NCI-H446 (cell line): ENCODE data around the gene PHC2.

ENCODE experiments used
- DNase-seq, 2 experiments: peaks; one replicate each; lab custom pipeline; 2025; lab: John Stamatoyannopoulos, UW

Gene PHC2, protein sequence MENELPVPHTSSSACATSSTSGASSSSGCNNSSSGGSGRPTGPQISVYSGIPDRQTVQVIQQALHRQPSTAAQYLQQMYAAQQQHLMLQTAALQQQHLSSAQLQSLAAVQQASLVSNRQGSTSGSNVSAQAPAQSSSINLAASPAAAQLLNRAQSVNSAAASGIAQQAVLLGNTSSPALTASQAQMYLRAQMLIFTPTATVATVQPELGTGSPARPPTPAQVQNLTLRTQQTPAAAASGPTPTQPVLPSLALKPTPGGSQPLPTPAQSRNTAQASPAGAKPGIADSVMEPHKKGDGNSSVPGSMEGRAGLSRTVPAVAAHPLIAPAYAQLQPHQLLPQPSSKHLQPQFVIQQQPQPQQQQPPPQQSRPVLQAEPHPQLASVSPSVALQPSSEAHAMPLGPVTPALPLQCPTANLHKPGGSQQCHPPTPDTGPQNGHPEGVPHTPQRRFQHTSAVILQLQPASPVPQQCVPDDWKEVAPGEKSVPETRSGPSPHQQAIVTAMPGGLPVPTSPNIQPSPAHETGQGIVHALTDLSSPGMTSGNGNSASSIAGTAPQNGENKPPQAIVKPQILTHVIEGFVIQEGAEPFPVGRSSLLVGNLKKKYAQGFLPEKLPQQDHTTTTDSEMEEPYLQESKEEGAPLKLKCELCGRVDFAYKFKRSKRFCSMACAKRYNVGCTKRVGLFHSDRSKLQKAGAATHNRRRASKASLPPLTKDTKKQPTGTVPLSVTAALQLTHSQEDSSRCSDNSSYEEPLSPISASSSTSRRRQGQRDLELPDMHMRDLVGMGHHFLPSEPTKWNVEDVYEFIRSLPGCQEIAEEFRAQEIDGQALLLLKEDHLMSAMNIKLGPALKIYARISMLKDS

DNA sequence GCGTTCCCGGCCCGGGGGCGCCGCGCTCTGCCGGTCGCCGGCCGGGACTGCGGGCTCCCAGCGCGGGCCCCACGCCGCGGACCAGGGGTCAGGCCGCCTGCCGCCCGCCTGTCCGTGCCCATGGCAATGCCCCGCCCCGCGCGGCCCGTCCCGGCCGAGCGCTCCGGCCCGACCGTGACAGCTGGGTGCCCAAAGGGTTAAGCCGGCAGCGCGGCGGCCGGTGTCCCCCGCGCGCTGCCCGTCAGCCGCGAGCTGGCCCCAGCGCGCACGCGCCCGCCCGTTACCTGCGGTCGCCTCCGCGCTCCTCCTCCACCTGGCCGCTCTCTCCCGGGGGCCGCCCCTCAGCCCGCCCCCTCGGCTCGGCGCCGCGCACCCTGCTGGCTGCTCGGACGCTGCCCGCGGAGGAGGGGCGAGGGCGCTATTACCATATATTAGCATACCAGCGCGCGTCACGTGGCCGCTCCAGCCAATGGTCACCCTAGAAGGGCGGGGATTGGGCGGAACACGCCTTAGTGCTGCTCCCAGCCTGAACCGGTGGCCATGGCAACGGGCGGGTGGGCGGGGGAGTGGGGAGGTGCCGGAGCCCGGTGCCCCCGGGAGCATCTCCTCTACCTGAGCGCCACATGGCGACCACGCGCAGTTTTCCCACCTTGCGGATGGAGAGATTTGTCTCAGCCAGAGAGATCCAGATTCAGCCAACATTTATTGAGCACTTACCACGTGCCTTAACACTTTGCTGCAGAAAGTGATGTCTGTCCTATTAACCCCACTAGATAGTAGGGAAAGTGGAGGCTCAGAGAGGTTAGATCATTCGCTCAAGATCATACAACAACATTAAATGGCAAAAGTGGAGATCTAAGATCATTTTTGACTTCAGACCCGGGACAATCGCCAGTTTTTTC is at the start of gene PHC2:
Gene PHC2, minus strand, starts transcription at position 404 of the 902 bp plus-strand sequence. CDS start 55,556 bp downstream, outside the sequence.
- peak; percentile 65 to 93 for DNase-seq

DNA sequence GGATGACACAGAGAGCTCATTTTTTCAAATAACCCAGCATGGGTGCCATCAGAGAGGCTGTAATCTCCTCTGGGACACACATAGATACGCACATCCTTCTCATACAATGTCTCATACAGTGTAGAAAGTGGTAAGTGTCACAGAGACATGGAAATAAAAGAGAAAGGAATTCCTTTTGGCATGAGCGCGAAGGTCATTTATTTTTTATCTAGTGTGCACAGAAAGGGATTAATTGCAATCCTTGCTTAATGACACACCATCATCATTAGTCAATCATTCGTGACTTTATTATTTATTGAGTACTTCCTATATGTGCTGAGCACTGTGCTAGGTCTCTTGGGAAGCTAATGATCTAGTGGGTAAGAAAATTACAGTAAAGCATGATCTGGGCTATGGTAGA is 46.6 kb upstream of the PHC2 start:
- DNase-seq = no peak

DNA sequence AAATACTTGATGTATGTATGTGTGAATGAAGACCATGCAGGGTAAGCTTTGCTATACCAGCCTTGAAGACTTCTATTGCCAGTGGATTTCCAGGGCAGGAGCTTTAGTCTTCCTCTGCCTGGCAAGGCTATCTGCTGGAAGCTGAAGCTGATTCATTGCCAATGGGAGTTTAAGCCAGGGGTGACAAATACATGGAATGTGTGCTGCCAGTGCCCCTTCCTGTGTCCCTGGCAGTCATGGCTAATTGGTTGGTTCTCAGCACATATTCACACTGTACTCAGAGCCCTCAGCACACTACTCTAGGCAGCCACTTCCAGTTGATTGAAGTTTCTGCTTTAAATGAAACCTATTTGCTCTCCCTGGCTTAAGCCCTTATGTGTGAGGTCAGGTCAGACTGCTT is 43.0 kb upstream of the PHC2 start:
- no peak for DNase-seq

DNA sequence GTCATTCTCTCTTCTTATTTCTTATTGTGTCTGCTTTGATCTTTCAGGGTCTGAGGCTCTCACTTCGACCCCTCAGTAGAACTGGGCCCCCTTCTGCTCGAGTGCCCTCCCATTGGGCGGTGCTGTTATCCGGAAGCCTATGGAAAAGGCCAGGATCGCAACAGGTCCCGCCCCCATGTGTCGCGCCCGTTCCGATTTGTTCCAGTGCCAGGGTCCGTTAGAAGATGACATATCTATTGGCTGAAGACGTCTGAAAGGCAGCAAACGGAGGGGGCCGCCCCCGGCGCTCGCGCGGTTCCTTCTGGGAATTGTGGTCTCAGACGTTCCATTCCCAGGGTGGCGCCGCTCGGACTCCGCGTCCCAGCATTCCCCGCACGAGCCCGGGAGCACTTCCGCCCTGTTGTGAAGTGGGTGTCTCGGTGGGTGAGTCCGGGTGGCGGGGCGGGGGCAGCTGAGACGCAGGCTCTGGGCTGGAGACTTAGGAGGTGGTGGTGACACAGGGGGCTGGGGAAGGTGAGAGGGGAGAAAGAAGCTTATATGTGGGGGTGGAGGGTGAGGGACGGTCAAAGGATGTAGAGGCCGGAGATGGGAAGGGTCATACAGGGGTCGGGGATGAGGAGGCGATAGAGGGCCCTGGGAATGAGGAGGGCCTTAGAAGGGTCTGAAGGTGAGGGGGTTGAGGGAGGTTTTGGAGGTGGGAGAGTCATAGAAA is 41.5 kb upstream of the PHC2 start, which contains the start of gene ZSCAN20:
Gene ZSCAN20, plus strand, starts transcription at position 377 of the 712 bp plus-strand sequence. CDS start 6,644 bp downstream, outside the sequence.
- DNase-seq = peak; percentile 95 to 98

DNA sequence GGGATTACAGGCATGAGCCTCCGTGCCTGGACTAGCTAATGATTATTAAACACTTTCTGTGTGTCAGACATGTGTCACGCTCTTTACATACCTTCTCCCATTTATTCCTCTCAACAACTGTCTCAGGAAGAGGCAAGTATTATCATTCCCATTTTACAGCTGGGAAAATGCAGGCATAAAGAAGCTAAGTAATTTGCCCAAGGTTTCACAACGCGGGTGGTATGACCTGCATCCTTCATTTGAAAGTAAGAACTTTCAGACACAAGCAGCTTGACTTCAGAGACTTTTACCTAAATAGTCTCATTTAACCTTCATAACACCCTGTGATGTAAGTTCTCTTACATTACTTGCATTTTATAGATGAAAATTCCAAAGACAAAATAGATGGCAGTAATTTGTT is 40.5 kb upstream of the PHC2 start:
- no peak for DNase-seq

DNA sequence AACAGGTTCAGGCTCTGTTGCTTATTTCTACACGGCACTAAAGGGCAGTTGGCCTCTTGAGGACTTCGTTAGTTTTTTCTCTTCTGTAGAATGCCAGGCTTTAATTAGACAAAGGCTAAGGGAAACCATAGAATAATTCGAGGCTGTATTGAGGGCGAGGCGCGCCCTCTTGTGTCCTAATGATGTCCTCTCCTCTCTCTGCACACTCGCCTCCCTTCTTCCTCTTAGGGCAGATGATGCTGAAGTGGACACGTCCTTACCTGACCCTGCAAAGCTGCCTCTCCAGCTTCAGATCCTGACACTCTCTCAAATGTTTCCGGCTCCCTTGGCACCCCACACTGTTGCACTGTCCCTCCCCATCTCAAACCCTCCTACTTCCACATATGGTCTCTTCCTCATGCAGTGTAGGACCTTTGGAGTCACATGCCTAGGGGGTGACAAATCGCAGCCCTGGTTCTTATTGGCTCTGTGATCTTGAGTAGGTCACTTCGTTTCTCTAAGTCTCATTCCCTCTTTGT is 39.7 kb upstream of the PHC2 start:
- peak; percentile 64 to 84 for DNase-seq

DNA sequence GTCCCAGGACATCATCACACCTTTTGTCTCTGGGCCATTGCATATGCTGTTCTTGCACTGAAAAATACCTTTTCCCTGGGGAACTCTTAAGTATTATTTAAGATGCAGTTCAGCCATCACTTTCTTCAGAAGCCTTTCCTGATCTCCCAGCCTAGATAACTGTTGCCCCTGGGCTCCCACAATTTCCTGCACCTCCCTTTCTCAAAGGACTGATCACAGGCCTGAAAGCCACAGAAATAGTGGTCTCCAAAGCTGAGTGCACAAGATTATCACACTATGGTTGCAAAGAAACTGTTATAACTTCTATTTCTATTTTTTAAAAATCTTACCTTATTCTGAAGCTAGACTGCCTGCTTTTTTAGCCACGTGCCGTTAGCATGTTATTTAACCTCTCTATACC is 38.8 kb upstream of the PHC2 start:
- DNase-seq = no peak

DNA sequence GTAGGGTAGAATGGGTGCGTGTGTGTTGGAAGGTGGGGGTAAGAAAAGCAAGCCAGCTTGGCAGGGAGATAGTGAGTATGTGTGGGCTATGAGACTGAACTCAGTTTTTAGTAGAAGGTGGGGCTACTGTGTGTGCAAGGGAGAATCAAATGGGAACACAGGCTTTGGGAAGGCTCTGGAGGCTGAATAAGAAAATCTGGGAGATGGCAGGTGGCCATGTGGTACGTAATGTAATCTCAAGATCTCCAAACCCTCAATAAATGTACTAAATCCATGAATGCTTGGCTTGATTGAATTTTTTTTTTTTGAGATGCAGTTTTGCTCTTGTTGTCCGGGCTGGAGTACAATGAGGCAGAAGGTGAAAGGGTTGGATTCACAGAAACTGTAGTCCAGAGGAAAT is 38.1 kb upstream of the PHC2 start:
- DNase-seq = no peak

DNA sequence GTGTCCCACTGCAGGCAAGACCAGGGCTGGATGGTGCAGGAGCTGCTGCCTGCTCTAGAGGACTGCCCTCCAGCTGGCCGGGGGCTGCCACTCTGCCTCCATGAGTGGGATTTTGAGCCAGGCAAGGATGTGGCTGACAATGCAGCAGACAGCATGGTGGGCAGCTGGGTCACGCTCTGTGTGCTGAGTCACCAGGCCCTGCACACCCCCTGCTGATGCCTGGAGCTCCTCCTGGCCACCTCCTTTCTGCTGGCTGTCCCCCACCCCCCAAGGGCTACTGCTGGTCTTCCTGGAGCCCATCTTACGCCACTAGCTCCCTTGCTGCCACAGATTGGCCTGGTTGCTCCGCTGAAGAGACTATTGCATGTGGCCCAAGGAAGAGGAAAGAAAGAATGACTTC is 37.6 kb upstream of the PHC2 start:
- no peak for DNase-seq

DNA sequence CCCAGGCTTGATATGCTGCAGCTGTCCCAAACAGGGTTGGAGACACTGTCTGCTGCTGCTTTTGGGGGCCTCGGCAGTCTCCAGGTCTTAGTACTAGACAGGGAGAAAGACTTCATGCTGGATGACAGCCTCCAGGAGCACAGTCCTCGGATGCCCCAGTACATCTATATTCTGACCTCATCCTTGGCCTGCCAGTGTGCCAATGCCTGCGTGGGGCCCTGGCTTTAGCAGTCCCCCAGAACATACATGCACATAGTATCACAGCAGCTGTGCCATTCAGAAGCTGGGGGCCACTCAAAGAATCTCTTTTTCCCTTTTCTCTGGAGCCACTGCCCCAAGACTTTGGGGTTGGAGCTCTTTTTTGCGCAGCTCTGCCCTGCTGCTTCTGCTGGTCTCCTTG is 37.1 kb upstream of the PHC2 start:
- no peak for DNase-seq

DNA sequence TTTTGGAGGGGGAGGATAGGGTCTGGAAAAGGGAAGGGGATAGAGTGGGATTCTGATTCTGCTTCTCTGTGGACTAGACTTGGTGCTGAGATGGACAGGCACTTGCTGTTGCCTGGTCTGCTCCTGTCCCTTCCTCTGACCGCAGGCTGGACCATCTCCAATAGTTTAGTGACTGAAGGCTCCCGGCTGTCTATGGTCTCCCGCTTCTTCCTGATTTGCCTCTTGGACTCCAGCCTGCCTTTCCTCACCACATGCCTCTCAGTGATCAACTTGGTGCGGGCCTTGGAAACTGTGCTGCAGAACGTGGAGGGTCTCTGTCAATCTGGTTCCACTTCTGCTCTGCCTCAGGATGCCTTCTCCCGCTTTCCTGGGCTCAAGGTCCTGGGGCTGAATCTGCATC is 35.3 kb upstream of the PHC2 start:
- no peak for DNase-seq

DNA sequence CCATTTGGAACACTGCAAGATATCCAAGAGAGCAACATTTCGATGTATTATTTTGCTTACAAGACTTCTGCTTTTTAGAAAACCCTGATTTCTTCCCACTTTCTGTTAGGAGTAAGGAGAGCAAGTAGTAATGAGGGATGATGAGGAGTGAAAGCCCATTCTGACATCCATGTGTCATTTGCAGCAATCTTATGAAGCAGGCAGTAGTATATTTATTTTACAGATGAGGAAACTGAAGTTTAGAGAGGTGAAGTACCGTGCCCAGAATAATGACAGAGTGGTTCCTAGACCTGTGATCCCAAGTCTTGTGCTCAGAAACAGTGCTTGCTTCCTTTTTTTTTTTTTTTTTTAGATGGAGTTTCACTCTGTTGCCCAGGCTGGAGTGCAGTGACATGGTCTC is 34.4 kb upstream of the PHC2 start:
- DNase-seq = no peak

DNA sequence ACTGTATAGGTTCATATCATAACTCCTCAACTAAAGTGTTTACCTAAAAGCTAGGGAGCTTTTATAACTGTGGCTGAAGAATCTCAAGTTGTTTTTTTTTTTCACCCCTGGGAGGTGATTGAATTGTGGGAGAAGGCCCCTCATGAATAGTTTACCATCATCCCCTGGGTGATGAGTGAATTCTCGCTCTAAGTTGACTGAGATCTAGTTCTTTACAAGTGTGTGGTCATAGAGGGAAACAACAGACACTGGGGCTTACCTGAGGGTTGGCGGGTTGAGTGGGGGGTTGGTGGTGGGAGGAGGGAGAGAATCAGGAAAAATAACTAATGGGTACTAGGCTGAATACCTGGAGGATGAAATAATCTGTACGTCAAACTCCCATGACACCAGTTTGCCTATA is 33.7 kb upstream of the PHC2 start:
- no peak for DNase-seq

DNA sequence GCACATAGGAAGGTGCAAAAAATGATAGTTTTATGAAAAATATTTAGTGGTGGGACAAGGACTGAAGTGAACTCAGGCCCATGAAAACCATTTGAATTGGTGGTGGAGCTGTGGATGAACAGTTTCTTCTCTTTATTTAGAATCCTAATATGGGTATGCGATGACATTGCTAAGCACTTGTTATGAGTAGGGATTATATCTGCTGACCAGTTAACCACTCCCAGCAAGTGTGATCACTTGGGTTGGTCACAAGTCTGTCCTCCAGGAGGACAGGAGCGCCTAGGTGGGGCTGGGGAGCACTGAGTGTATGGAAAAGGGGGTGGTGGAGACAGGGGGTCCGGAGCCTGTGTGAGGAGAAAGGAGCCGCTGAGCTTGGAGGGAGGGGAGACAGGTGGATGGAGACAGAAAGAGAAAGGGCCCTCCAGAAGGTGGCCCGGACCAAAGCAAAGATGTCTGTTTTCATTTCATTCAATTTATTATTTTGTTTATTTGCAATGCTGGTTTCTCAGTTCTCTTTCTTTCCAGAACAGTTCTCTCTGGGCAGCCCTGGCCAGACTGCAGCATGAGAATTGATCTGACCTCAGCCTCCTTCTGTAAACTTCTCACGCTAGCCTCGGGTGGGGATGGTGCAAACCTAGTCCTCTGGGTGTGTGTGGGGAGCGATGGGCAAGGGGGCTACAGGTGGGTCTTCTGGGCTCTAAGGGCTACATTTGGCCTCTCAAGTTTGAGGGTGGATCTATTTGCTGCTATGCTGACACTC is 31.7 kb upstream of the PHC2 start:
- DNase-seq = no peak

DNA sequence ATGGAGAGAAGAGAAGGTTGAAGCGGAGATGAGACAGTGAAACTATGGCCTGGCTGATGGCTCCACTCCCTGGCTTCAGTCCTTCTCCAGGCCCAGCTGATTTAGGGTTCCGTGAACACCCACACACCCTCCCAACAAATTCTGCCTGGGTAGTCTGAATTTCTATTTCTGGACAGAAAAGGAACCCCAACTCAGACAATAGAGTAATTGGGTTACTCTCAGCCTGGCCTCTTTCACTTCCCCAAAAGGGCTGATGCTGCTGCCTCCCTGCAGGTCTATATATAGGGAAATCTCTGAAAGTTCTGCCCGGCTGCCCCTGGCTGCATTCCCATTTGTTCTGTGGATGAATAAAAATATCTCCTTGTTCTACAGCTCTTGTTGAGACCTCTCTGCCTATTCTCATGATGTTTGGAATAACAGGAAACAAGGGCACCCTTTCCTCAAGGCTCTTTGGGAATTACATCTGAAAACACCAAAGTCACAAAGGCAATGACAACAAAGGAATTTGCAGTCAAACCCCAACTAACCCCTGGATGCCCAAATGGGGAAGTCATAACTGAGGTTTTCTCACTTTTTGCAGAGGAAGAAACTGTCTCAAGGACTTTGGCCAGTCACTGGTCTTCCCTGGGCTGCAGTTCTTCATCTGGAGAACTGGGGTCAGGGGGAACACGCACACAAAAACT is 30.2 kb upstream of the PHC2 start:
- no peak for DNase-seq

DNA sequence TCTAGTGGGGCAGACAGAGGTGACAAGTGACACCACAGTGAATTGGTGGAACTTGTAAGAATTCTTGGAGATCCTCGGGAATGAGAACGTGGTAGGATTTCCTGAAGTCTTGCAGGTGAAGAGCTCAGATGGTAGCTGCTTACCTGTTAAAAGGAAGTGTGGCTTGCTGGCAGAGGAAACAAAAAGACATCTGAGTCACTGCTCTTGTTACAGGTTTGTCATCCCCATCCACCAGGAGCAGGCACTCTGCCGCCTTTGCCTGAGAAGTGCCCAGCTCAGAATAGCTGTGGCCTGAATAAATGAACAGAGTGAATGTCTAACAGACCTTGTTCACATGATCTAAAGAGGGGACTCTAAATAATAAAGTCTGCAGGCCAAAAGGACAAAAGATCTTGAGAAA is 29.2 kb upstream of the PHC2 start:
- no peak for DNase-seq

DNA sequence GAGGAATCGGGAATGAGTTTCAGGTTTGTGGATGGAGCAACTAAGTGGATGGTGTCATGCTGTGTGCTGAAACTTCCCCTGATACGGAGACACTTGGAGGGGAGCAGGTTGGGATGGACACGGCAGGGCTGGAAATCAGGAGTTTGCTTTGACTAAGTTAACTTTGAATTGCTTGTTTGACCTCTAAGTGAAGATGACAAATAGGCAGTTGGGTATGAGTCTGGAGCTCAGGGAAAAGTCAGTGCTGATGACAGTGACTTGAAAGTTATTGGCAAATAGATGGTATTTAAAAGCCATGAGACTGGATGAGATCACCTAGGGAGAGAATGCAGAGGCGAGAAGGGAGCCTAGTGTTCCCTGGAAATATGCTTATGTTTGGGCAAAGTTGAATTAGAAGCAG is 28.8 kb upstream of the PHC2 start:
- DNase-seq = no peak

DNA sequence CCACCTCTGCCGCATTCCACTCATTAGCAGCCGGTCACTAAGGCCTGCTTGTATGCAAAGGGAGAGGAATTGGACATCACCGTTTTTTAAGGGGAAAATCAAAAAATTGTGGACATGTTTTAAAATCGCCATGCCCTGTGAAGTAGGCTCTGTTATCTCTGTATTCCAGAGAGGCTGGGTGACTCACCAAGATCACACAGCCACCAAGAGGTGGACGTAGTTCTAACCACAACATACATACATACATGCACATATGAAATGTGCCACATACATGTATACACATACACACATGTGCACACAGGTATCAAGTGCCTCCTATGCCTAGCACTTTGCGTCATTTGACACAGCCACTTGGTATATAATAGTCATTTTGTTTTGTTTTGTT is 25.6 kb upstream of the PHC2 start:
- no peak for DNase-seq

DNA sequence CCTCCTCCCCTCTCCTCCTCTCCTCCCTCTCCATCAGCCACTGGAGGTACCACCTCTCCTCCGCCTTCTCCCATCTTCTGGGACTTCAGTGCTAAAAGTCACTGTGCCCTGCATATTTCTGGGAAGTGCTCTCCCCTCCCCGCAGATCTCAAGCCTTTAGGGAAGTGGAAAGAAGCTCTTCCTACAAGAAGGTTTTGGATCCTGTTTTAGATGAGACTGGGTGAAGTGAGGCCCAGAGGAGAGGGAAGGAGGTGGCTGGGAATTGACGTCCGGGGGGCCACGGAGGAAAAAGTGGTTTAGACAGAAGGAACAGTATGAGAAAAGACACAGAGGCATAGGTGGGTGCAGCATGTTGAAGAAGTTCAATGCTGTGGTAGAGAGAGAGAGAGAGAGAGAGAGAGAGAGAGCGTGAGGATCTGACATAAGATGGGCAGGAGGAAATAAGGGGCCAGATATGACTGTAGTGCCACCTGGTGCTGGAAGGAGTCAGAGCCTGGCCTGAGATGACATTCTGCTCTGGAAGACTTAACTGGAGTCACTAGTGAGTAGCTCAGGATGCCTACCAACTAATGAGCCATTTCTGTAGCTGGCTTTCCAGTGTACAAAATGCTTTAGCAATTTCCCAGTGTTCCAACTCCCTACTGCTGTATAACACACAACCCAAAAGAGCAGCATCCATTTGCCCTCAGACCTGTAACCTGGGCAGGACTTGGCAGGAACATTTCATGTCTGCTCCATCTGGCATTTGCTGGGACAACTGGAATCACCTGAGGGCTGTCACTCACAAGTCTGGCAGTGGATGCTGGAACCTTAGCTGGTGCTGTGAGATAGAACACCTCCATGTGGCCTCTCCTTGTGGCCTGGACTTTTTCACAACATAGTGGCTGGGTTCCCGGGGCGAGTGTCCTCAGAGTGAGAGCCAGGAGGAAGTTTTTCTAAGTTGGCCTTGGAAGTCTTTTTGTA is 24.9 kb upstream of the PHC2 start:
- peak in 1 of 2 experiments; percentile 55 for DNase-seq
